ENCODE data around the gene CABP7.
A peak's percentile ranks its signal among the peaks of the same experiment; 100 is the strongest.
"Not testable (repeated sequence)": the region's sequence is repeated elsewhere in the genome, so short reads cannot be mapped to it uniquely, and the experiment has no call there.

CABP7 gene

DNA sequence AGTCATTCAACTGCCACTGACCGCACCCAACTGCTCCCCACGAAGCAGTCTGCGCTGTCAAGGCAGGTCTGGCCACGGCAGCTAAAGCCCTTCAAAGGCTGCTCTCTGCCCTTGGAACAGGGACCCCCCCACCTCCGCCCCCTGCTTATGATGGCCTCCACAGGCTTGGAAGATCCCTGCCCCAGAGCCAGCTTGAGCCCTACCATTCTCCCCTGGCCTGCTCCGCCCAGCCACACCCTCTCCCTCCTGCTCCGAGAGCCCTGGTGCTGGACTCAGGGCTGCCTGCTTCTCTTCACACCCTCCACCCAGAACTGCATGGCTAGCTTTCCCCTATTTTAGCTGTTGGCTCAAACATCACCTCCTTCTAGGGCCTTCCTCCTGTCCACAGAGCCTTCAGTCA is 28.0 kb downstream of the CABP7 start:
- DNase-seq (ENCODE audit: low read depth in 2 of 2, low spot score in 1 of 2) = no peak

DNA sequence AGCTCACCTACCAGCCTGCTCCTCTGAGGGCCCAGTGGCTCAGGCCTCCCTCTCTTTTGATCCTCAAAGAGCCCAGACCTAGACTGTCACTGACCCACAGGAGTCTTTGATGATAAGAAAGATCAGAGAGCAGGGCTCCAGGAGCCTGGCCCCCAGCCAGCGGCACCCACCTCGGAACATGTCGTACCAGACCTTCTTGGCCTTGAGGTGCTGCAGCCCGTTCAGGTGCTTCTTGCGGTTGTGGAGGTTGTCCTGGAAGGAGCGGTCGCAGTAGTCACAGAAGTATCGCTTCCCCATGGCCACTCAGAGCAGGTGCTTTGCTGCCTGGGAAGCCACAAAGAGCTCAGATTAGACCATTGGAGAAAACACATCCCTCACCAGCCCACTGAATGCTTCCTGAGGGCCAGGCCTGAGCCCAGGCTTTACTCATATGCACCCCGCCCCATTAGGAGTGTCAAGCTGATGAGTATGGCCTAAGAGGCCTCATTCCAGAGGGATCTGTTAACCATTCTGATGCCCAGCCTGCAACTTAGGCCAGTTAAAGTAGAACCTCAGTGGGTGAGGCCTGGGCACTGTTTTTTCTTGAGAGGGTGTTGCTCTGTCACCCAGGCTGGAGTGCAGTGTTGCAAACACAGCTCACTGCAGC is 28.6 kb downstream of the CABP7 start:
- no peak for DNase-seq (ENCODE audit: low read depth in 2 of 2, low spot score in 1 of 2)

DNA sequence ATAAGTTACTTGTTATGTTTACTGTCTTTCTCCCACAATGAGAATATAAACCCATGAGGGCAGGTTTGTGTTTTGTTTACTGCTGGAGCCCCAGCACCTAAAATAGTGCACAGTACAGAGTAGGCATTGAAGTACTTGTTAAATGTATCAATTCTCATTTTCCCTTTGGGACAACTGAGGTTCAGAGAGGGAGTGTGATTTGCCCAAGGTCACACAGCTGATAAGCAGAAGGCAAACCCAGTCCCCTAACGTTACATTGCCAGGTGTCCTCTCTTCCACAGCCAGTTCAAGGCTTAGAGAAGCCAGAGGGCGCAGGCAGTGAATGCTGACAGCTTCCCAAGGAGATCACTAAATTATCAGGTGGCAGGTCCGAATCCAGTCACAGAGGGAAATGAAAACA is 30.2 kb downstream of the CABP7 start:
- DNase-seq (ENCODE audit: low read depth in 2 of 2, low spot score in 1 of 2) = no peak

DNA sequence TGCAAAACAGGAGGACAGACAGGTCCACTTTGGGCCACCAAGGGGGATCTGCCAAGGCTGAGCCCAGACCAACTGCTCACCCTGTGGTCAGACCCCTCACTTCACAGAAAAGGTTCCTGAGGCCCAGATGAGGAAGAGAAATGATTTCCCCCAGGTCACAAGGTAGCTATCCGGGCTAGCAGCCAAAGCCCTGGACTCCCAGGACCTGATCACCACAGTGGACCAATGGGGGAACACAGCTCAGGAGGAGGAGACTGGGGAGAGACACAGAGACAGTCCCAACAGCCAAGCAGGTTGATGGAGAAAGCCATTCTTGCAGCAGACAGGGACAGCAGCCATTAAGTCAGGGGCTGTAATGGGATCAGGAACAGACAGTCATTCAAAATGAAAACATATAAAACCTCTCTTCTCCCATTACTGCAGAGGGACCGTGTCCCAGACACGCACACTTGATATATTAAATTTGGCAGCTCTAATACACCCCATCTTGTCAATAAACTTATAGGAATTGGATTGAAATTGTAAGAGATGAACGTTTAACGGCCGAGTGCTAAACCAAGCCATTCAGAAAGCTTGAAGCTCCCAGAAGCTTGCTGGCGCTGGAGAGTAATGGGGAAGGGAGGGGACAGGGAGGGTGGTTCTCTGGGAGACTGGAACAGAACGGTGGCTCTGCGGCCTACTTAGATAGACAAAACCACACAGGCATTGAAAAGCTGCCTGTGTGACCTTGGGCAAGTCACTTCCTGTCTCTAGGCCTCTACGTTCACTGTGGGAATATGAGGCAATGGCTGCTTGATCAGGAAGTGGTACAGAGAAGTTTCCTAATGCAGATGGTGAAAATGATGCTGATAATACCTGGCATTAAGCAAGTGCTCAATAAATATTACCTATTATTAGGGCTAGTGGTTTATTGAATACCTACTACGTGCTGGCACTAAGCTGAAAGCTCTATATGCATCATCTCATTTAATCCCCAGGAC is 31.0 kb downstream of the CABP7 start:
- DNase-seq (ENCODE audit: low read depth in 2 of 2, low spot score in 1 of 2) = no peak

DNA sequence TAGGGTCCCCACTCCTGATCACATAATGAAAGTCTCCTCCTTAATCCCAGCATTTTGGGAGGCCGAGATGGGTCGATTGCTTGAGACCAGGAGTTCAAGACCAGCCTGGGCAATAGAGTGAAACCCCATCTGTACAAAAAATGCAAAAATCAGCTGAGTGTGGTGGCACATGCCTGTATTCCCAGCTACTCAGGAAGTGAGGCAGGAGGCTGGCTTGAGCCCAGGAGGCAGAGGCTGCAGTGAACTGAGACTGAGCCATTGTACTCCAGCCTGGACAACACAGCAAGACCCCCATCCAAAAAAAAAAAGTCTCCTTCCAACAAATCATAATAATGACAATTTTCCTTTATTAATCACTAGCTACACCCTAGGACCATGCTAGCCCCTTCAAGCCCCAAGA is 31.9 kb downstream of the CABP7 start:
- DNase-seq (ENCODE audit: low read depth in 2 of 2, low spot score in 1 of 2) = no peak

- DNase-seq (ENCODE audit: low read depth in 2 of 2, low spot score in 1 of 2) = no peak
These were observed 34.2 kb downstream of the CABP7 start for GRCh38 chr22:29753808-29754657.

- DNase-seq (ENCODE audit: low read depth in 2 of 2, low spot score in 1 of 2) = not testable (repeated sequence)
These were observed 35.0 kb downstream of the CABP7 start for GRCh38 chr22:29754658-29755395.

- DNase-seq (ENCODE audit: low read depth in 2 of 2, low spot score in 1 of 2) = no peak
These were observed 36.1 kb downstream of the CABP7 start for GRCh38 chr22:29755889-29756288.

GRCh38 chr22:29756341-29756740 is 36.5 kb downstream of the CABP7 start:
- no peak for DNase-seq (ENCODE audit: low read depth in 2 of 2, low spot score in 1 of 2)

DNA sequence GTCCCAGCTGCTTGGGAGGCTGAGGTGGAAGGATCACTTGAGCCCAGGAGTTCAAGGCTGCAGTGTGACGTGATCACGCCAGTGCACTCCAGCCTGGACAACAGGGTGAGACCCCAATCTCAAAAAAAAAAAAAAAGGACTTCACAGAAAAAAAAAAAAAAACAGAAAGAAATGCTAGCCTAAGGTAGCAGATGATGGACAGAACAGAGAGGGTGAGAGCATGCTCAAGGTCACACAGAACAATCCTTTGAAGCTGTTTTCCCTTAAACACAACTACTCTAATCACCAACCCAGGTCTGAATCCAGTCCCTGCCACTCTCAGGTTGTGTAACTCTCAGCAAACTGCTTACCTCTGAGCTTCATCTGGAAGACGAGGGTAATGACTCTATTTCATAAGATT is 37.3 kb downstream of the CABP7 start:
- no peak for DNase-seq (ENCODE audit: low read depth in 2 of 2, low spot score in 1 of 2)

DNA sequence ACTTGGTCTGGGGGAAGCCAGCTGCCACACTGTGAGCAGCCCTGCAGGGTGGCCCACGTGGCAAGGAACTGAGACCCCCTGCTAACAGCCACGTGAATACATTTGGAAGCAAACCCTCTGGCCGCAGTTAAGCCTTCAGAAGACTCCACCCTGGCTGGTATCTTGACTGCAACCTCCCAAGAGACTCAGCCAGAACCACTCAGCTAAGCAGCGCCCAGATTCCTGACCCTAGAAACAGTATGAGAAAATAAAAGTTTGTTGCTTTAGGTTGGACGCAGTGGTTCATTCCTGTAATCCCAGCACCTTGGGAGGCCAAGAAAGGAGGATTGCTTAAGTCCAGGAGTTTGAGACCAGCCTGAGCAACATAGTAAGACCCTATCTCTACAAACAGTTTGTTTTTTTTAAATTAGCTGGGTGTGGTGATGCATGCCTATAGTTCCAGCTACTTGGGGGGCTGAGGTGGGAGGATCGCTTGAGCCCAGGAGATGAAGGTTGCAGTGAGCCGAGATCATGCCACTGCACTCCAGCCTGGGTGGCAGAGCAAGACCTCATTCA is 38.3 kb downstream of the CABP7 start:
- no peak for DNase-seq (ENCODE audit: low read depth in 2 of 2, low spot score in 1 of 2)

DNA sequence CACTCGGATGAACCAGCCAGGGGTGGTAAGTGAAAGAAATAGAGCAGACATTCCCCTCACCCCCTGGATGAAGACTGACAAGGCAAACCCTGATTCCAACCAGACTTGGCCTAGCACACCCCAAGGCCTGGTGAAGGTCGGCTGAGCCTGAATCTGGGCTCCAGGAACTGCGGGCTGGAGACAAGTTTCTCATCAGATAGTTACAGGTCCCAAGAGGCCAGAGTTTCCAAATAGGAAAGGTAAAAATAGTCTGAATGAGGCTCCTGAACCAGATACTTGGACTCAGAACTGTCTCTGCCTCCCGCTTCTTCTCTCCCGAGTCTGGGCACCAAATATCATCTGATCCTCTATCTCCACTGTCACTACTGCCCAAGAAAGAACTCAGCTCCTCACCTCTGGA is 39.2 kb downstream of the CABP7 start:
- no peak for DNase-seq (ENCODE audit: low read depth in 2 of 2, low spot score in 1 of 2)

DNA sequence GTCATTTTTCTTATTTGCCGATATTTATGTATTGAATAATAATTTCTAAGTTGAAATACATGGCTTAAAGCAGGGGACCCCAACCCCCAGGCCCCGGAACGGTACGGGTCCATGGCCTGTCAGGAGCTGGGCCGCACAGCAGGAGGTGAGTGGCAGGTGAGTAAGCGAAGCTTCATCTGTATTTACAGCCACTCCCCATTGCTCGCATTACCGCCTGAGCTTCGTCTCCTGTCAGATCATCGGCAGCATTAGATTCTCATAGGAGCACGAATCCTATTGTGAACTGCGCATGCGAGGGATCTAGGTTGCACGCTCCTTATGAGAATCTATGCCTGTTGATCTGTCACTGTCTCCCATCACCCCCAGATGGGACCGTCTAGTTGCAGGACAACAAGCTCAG is 42.5 kb downstream of the CABP7 start:
- DNase-seq (ENCODE audit: low read depth in 2 of 2, low spot score in 1 of 2) = no peak

DNA sequence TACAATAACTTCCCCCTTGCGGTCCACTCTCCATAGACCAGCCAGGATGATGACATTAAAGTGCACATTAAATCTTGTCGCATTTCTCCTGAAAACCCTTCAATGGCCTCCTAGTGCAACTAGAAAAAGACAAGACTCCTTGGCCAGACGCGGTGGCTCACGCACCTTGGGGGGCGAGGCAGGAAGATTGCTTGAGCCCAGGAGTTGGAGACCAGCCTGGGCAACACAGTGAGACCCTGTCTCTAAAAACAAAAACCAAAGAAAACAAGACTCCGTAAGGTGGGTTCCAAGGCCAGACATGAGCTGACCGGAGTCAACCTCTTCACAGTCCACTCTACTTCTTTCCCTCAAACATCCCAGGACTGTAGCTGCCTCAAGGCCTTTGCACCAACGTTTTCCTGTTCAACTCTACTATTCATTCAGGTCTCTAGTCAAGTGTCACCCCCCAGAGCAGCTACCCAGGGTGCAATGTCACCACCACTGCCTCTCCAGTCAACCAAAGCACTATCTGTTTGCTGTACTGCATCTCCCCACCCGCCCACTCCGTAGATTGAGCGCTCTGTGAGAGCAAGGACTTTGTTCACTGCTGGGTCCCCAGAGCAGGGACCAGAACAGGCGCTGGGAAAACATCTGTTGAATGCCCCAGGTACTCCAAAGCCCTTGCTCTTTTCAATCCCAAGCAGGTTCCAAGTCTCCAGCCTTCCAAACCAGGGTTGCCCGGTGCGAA is 46.3 kb downstream of the CABP7 start:
- DNase-seq (ENCODE audit: low read depth in 2 of 2, low spot score in 1 of 2) = no peak

DNA sequence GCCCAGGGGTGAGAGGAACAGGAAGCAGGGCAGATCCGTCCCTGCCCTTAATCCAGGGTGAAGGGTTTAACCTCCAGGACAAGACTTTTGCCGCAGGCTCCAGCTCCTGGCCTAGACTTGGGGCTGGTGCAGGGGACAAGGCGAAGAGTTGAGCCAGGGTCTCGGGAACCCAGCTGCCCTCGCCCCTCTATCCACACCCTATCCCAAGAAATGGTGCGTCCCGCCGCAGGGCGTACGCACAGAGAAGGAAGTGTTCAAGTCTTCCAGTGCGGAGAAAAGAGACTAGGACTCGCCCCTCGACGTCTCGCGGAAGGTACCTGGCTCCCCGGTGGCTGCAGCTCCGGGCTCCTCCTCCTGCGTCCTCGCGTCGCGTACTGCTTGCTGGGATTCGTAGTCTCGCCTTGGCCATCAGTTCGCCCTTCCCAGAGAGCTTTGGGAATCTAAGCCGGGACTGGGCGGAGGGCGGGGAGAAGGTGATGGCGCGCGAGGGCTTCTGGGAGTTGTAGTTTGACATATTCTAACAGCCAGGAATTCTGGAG is 46.9 kb downstream of the CABP7 start, which contains the start of gene ZMAT5:
Gene ZMAT5 (minus strand): TSS at position 376 of the 539 bp plus-strand sequence. CDS start 18,463 bp downstream, outside the sequence.
- peak; percentile 66 to 84 for DNase-seq (ENCODE audit: low read depth in 2 of 2, low spot score in 1 of 2)

DNA sequence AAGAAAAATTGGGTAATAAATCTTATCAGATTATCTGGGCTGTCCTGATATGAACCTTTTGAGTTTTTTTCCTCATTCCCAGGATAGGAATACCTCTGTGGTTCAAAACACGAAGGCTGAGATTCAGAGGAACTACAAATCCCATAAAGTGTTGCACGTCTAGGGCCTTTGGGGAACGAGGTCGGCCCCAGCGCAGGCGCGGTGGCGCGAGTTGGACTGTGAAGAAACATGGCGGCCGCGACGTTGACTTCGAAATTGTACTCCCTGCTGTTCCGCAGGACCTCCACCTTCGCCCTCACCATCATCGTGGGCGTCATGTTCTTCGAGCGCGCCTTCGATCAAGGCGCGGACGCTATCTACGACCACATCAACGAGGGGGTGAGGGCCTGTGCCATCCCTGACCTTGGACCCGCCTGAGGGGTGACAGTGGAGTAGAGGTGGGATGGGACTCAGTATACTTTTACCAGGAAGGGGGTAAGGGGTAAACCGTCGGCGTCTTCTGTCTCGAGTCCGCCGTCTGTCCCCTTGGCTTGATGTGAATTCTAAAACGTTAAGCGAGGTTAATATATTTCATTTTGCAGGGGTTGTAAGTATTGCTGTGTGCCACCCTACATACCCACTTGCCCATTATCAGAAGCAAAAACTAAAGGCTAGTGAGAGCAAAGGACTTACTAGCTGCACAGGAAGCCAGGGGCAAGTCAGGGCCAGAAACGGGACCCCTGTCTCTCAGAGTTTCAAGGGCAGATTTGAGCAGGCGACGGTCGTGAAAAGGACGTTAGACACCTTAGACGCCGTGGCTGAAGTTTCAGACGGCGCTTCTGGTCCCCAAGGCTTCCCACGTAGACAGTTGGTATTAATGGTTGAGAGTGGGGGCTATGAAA is 47.6 kb downstream of the CABP7 start, which contains the start of gene UQCR10:
Gene UQCR10 (plus strand): TSS at position 199 of the 881 bp plus-strand sequence. CDS start 30 bp downstream, at position 229.
- DNase-seq (ENCODE audit: low read depth in 2 of 2, low spot score in 1 of 2) = peak; percentile 86 to 88

- DNase-seq (ENCODE audit: low read depth in 2 of 2, low spot score in 1 of 2) = no peak
These were observed 48.4 kb downstream of the CABP7 start for GRCh38 chr22:29768052-29768693.
